NCI-H1930 (cell line): ENCODE data around the gene CDH4.
A peak's percentile ranks its signal among the peaks of the same experiment; 100 is the strongest.
"Not testable (repeated sequence)": the region's sequence is repeated elsewhere in the genome, so short reads cannot be mapped to it uniquely, and the experiment has no call there.

Experiments used
- DNase-seq, 2 experiments: peaks; one replicate each; lab custom pipeline; 2025; lab: John Stamatoyannopoulos, UW

CDH4 gene

GRCh38 chr20:61439251-61439650, 187.2 kb downstream of the CDH4 start:
- no peak for DNase-seq

DNA sequence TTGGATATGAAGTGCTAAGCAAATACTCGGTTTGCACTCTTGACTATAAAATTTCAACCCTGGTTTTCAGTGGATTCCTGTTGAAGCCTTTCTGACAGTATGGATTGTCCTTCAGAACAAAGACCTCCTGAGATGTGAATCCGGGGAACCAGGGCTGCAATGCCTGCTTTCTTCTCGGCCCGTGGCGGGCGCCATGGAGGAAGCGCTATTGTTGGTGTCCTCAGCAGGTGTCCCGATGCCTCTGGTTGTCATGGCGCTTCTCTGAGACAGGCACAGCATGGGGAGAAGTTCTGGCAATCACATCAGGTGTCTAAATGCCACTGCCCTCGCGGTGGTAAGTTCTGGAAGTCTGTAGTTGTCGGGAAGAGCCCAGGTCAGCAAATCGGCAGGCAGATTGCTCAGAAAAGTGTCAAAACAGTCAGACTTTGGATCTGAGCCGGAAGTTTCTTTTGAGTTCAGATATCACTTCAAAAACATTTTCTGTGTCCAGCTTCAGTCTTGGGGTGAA, 188.5 kb downstream of the CDH4 start:
- no peak for DNase-seq

GRCh38 chr20:61441537-61441936, 189.5 kb downstream of the CDH4 start:
- no peak for DNase-seq

- no peak for DNase-seq
Measured at GRCh38 chr20:61442075-61442670, 190.1 kb downstream of the CDH4 start.

GRCh38 chr20:61442718-61443117, 190.7 kb downstream of the CDH4 start:
- no peak for DNase-seq

- DNase-seq, result no peak
Measured at GRCh38 chr20:61443443-61444126, 191.5 kb downstream of the CDH4 start.

DNA sequence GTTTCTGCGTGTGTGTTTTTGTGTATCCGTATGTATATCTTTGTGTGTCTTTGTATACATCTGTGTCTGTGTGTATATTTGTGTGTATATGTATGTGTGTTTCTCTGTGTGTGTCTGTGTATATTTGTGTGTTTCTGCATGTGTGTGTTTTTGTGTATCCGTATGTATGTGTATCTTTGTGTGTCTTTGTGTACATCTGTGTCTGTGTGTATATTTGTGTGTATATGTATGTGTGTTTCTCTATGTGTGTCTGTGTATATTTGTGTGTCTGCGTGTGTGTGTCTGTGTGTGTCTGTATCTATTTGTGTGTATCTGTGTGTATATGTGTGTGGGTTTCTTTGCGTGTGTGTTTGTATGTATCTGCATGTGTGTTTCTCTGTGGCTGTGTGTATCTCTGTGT, 192.6 kb downstream of the CDH4 start:
- no peak for DNase-seq

DNA sequence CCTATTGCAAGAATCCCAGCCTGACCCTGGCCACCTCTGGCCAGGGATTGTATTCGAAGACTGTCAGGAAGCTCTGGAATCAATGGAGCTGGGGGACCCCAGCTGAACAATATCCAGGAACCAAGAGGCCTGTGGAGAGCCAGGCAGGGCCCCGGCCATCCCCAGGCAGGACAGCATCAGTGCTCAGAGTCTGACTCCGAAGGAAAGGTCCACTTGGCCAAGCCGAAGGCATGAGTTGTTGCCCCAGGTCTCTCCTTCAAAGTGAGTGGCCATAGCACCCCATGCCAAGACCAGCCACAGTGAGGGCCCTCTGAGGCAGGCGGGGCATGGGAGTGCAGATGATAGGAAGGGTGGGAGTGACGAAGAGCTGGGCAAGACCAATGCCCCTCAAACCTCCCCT, 193.1 kb downstream of the CDH4 start:
- no peak for DNase-seq

DNA sequence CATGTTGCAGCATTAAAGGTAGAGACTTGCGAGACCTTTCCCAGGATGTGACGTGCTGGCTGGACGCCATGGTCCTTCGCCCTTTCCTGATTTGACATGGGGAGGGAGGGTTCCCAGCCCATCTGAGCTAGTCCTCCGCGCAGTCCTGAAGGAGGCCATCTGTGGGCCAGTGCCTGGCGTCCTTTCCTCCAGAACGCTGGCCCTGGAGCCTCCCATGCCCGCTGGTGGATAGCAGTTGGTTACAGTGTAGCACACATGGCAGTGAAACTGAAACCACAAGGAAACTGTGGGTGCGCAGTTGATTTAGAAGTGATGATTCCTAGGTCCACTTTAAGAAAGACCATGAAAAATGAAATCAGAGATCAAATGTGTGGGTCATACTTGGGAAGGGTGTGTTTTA, 193.7 kb downstream of the CDH4 start:
- no peak for DNase-seq

DNA sequence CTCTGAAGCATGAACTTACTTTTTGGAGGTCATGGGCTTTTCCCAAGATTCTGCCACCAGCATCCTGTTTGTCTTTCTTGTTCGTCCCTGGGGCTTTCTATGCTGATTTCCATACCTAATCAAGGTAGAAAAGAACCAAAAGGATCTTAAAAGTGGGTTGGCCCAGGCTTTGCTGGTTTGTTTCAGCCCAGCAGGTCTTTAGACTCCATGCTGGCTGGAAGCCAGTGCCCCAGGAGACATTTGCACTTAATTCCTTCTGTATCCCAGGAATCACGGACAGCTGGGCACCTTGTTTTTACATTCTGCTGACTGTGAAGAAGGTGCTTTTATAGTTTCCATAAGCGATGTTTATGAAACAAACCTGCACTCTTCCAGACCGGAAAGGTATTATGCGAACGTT, 195.9 kb downstream of the CDH4 start:
- DNase-seq, result peak; percentile 29 to 51

DNA sequence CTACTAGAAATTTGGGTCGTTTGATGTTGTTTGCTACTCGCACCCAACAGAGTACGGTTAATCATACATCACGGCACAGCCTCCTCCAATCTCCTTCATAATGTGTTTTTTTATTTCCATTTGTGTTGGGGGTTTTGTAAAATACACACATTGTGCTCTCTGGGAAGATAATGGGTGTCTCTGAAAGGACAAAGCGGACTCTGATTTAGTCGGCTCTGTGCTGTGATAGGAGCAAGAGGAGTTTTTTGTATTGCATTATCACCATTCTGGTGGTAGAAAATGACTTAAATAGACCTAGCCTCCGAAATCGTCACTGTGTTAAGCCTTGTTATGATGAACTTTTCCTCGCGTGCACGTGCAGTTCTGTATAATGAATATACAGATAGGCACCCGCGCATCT, 196.3 kb downstream of the CDH4 start:
- DNase-seq, result peak in 1 of 2 experiments; percentile 51

- DNase-seq, result no peak
Measured at GRCh38 chr20:61449057-61449609, 197.1 kb downstream of the CDH4 start.

DNA sequence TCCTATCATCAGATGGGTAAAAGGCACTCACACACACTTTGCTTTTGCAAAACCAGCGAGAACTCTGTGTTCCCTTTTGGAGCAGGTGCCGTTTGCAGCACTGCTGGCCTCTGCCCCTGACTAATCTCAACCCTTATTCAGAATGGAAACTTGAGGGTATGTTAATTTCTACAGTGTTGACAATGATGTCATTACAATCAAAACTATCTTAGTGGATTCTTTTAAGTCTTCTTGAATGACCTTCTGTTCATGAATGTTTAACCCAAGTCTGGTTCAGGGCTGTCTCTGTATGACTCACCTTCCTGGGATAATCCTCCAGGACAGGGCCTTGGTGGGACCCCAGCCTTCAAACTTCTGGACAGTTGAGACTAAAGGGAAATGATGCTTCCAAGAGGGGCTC, 197.9 kb downstream of the CDH4 start:
- DNase-seq, result no peak

- DNase-seq, result no peak
Measured at GRCh38 chr20:61450549-61450948, 198.5 kb downstream of the CDH4 start.

GRCh38 chr20:61451009-61451408, 198.9 kb downstream of the CDH4 start:
- DNase-seq, result no peak

GRCh38 chr20:61451953-61452352, 199.9 kb downstream of the CDH4 start:
- DNase-seq, result no peak

DNA sequence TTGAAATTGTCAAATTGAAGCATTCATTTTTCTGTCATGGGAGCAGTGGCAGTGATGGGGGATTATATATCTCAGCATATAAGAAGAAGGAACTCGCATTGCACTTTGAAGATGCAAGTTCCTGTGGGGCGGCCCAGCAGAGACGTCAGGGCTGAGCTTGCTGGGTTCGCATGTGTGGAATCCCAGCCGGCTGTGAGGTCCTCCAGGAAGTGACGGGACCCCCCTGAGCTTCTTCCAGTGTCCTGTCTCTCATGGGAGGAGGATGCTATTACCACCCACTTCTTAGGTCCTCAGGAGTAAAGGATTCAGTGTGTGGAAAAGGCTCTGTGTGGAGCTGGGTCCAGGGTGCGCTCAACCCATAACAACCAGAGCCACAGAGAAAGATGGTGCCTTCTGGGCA, 201.2 kb downstream of the CDH4 start:
- DNase-seq, result no peak

GRCh38 chr20:61453623-61454022, 201.6 kb downstream of the CDH4 start:
- not testable (repeated sequence) for DNase-seq

GRCh38 chr20:61454053-61454452, 202.0 kb downstream of the CDH4 start:
- no peak for DNase-seq

GRCh38 chr20:61455508-61456215, 203.6 kb downstream of the CDH4 start:
- DNase-seq, result no peak

- no peak for DNase-seq
Measured at GRCh38 chr20:61457725-61458124, 205.7 kb downstream of the CDH4 start.

GRCh38 chr20:61458146-61458746, 206.2 kb downstream of the CDH4 start:
- DNase-seq, result no peak
